ENCODE results near the gene PRTG. TPM values are rescaled to one million over a fixed set of nuclear protein-coding genes. Genes with fewer than 3 reads are reported as not detected.
A peak's percentile ranks its signal among the peaks of the same experiment; 100 is the strongest.

PRTG gene
- total RNA-seq, 1 experiment from 2014 or later = 2.8 TPM

- no peak overlapping the region for H3K27ac ChIP-seq
- peaks cover 5% of the 10 kb centered on the region for H3K4me1 ChIP-seq (replicated peaks)
- H3K4me3 ChIP-seq = peak overlapping the region; percentile 80
- no peaks in the 10 kb centered on the region for H3K36me3 ChIP-seq
- DNase-seq (ENCODE audit: low read depth in 1 of 2, low spot score in 2 of 2) = no peak
- H3K27me3 ChIP-seq (replicated peaks) = no peaks in the 10 kb centered on the region
- no peaks in the 10 kb centered on the region for H3K9me3 ChIP-seq (replicated peaks)
These were observed 156.1 kb downstream of the PRTG start for GRCh38 chr15:55586808-55587207.

- Histone ChIP-seq H3K27ac (no peak overlapping the region), H3K4me1 (replicated peaks) (no peaks in the 10 kb centered on the region), H3K36me3 (no peaks in the 10 kb centered on the region), H3K27me3 (replicated peaks) (no peaks in the 10 kb centered on the region), H3K9me3 (replicated peaks) (no peaks in the 10 kb centered on the region), H3K4me3 (no peak overlapping the region)
- DNase-seq (ENCODE audit: low read depth in 1 of 2, low spot score in 2 of 2) = no peak
These were observed 166.0 kb downstream of the PRTG start for GRCh38 chr15:55576943-55577342.

- no peak overlapping the region for H3K4me3 ChIP-seq
- no peak overlapping the region for H3K27ac ChIP-seq
- 0 out of 2 replicates have a peak, but pooled peaks cover 2% of the 10 kb centered on the region for H3K9me3 ChIP-seq (replicated peaks)
- H3K36me3 ChIP-seq = no peaks in the 10 kb centered on the region
- no peaks in the 10 kb centered on the region for H3K4me1 ChIP-seq (replicated peaks)
- no peaks in the 10 kb centered on the region for H3K27me3 ChIP-seq (replicated peaks)
- DNase-seq (ENCODE audit: low read depth in 1 of 2, low spot score in 2 of 2) = no peak
These were observed 168.9 kb downstream of the PRTG start for GRCh38 chr15:55574096-55574495.

- H3K4me3 ChIP-seq = no peak overlapping the region
- H3K36me3 ChIP-seq = no peaks in the 10 kb centered on the region
- H3K9me3 ChIP-seq (replicated peaks) = 0 out of 2 replicates have a peak, but pooled peaks cover 2% of the 10 kb centered on the region
- H3K27me3 ChIP-seq (replicated peaks) = no peaks in the 10 kb centered on the region
- no peak overlapping the region for H3K27ac ChIP-seq
- DNase-seq (ENCODE audit: low read depth in 1 of 2, low spot score in 2 of 2) = no peak
- no peaks in the 10 kb centered on the region for H3K4me1 ChIP-seq (replicated peaks)
These were observed 169.7 kb downstream of the PRTG start for GRCh38 chr15:55573224-55573623.

GRCh38 chr15:55564347-55565145, 178.4 kb downstream of the PRTG start:
- no peak for DNase-seq (ENCODE audit: low read depth in 1 of 2, low spot score in 2 of 2)
- no peaks in the 10 kb centered on the region for H3K27me3 ChIP-seq (replicated peaks)
- no peaks in the 10 kb centered on the region for H3K4me1 ChIP-seq (replicated peaks)
- no peak overlapping the region for H3K4me3 ChIP-seq
- H3K27ac ChIP-seq = no peak overlapping the region
- H3K36me3 ChIP-seq = no peaks in the 10 kb centered on the region
- no peaks in the 10 kb centered on the region for H3K9me3 ChIP-seq (replicated peaks)

- Histone ChIP-seq H3K4me3 (no peak overlapping the region), H3K4me1 (replicated peaks) (no peaks in the 10 kb centered on the region), H3K27ac (no peak overlapping the region), H3K36me3 (no peaks in the 10 kb centered on the region), H3K27me3 (replicated peaks) (no peaks in the 10 kb centered on the region), H3K9me3 (replicated peaks) (no peaks in the 10 kb centered on the region)
- DNase-seq (ENCODE audit: low read depth in 1 of 2, low spot score in 2 of 2) = no peak
These were observed 180.4 kb downstream of the PRTG start for GRCh38 chr15:55562601-55563000.

Other genes with a start within 250 kb of the PRTG start
- 0.45 and 20.3 TPM in 2 replicates for gene DNAAF4, start 234.9 kb downstream of the PRTG start, total RNA-seq (2014; rRNA removed; shearing (Covaris generic))
- gene PYGO1, start 154.8 kb downstream of the PRTG start, total RNA-seq (2014; rRNA removed; shearing (Covaris generic)) = 5.9 and 9.9 TPM in 2 replicates

All from SJSA1 (cell line).